ENCODE results near the gene RAPGEF2. TPM values are rescaled to one million over a fixed set of nuclear protein-coding genes. Genes with fewer than 3 reads are reported as not detected.

RAPGEF2 gene
- total RNA-seq, 1 experiment from 2014 or later, result 37.1 TPM

GRCh38 chr4:159269956-159270355 lies 167.1 kb downstream of the RAPGEF2 start:
- Histone ChIP-seq H3K27me3 (ENCODE audit: insufficient read depth, low read length) (no peaks in the 10 kb centered on the region), H3K9me3 (ENCODE audit: control insufficient read depth, low read depth, low read length) (no peaks in the 10 kb centered on the region), H3K9ac (ENCODE audit: extremely low read depth, insufficient read length, low read length) (no peak overlapping the region), H3T11ph (ENCODE audit: low read length) (no peak overlapping the region), H2AFZ (ENCODE audit: low read length) (no peak overlapping the region), H2BK12ac (ENCODE audit: insufficient read length, low read depth, low read length) (no peak overlapping the region), H3K79me1 (ENCODE audit: insufficient read depth, low read depth, low read length, poor library complexity, severe bottlenecking) (no peaks in the 10 kb centered on the region), H2BK15ac (ENCODE audit: low read depth, low read length) (no peak overlapping the region), H3K23me2 (ENCODE audit: insufficient read length, low read depth, low read length, poor library complexity, severe bottlenecking) (no peaks in the 10 kb centered on the region), H4K5ac (ENCODE audit: insufficient read length, low read depth, low read length) (no peak overlapping the region), H3K18ac (ENCODE audit: insufficient read length, low read depth, low read length) (no peak overlapping the region), H2BK20ac (ENCODE audit: low read depth, low read length, poor library complexity, severe bottlenecking) (no peak overlapping the region), H3K27ac (ENCODE audit: insufficient read length, low read depth, low read length) (no peak overlapping the region), H3K4ac (ENCODE audit: low read depth, low read length) (no peak overlapping the region), H2AK5ac (ENCODE audit: insufficient read length, low read length) (no peak overlapping the region), H4K20me1 (ENCODE audit: control insufficient read depth, insufficient read depth, insufficient read length) (no peaks in the 10 kb centered on the region), H3K56ac (ENCODE audit: insufficient read length, low read depth, low read length) (no peak overlapping the region), H2BK120ac (ENCODE audit: low read depth, low read length, poor library complexity, severe bottlenecking) (no peak overlapping the region), H3K4me2 (ENCODE audit: insufficient read depth, insufficient read length, low read length) (no peak overlapping the region), H3K4me1 (ENCODE audit: insufficient read depth, low read length) (peaks cover 5% of the 10 kb centered on the region; the same call in 1 of the 2 replicates), H3K79me2 (ENCODE audit: insufficient read depth, low read length) (no peaks in the 10 kb centered on the region), H3K14ac (ENCODE audit: insufficient read depth, low read length) (no peak overlapping the region), H4K8ac (replicated peaks; ENCODE audit: insufficient read length, low read depth, low read length) (no peak overlapping the region), H3K23ac (ENCODE audit: insufficient read length, low read depth, low read length) (no peak overlapping the region), H4K91ac (ENCODE audit: insufficient read length, low read depth, low read length) (no peak overlapping the region), H2BK5ac (ENCODE audit: insufficient read length, low read length) (no peak overlapping the region)
- H3K36me3 Mint-ChIP-seq (ENCODE audit: insufficient read depth in 1 of 3, low read depth in 3 of 3), result no peaks in the 10 kb centered on the region; a peak in 1 of 7 replicates
- no peak overlapping the region for H3K4me3 Mint-ChIP-seq
- no peak overlapping the region for H3K27ac Mint-ChIP-seq
- DNase-seq, result no peak
- no peak for TF ChIP-seq CTCF (conservative IDR thresholded peaks at IDR 0.05)
- H3K4me1 Mint-ChIP-seq, result peaks cover 8 to 11% of the 10 kb centered on the region in 2 experiments
- no peaks in the 10 kb centered on the region; the same call in 1 of the 2 replicates for H3K27me3 Mint-ChIP-seq (ENCODE audit: low read depth)
- H3K9me3 Mint-ChIP-seq, result no peaks in the 10 kb centered on the region; a peak in 1 of 5 replicates
